Trophoblast cell (in vitro differentiated cells and primary cell): Measurements from ENCODE around the gene COBL.

Experiments used
- DNase-seq, 2 donors: peaks; one replicate each; pipeline ENCODE4 v3.0.0-alpha.2; 2016
- H2AFZ ChIP-seq: 2 replicates; pipeline ENCODE4 v1.6.1; 2013; ENCODE audit warnings: low read length, moderate library complexity, mild to moderate bottlenecking; ENCODE audit not compliant: insufficient read depth, poor library complexity
- H2AK5ac ChIP-seq: 2 replicates; pipeline ENCODE4 v1.6.1; 2013; ENCODE audit warnings: mild to moderate bottlenecking, low read length
- H2BK120ac ChIP-seq: 2 replicates; pipeline ENCODE4 v1.6.1; 2013; ENCODE audit warnings: low read length, mild to moderate bottlenecking, moderate library complexity; ENCODE audit not compliant: insufficient read depth, poor library complexity
- H2BK12ac ChIP-seq: 2 replicates; pipeline ENCODE4 v1.6.1; 2013; ENCODE audit warnings: mild to moderate bottlenecking, low read length, moderate library complexity
- H2BK5ac ChIP-seq: 2 replicates; pipeline ENCODE4 v1.6.1; 2013; ENCODE audit warnings: low read length, low read depth, moderate library complexity, mild to moderate bottlenecking; ENCODE audit not compliant: poor library complexity
- H3K14ac ChIP-seq: 2 replicates; pipeline ENCODE4 v1.6.1; 2013; ENCODE audit warnings: mild to moderate bottlenecking, low read length
- H3K18ac ChIP-seq: 2 replicates; pipeline ENCODE4 v1.6.1; 2013; ENCODE audit warnings: mild to moderate bottlenecking, low read length
- H3K23ac ChIP-seq: 2 replicates; pipeline ENCODE4 v1.6.1; 2013; ENCODE audit warnings: low read length
- H3K27ac ChIP-seq: 2 replicates; pipeline ENCODE4 v1.5.1; 2013; ENCODE audit warnings: low read depth, mild to moderate bottlenecking, inconsistent platforms, low read length, moderate library complexity
- H3K27me3 ChIP-seq: 2 replicates; pipeline ENCODE4 v1.6.1; 2013; ENCODE audit warnings: inconsistent platforms, mild to moderate bottlenecking, low read length, moderate library complexity; ENCODE audit not compliant: insufficient read depth
- H3K36me3 ChIP-seq, 2 experiments: 1 replicate in 1 of 2; 2 replicates in 1 of 2; pipeline ENCODE4 v1.6.1; 2013; ENCODE audit warnings: low read length in 2 of 2, mild to moderate bottlenecking in 2 of 2, moderate library complexity in 1 of 2; ENCODE audit not compliant: insufficient read depth in 2 of 2, control insufficient read depth in 1 of 2
- H3K4ac ChIP-seq: 2 replicates; pipeline ENCODE4 v1.6.1; 2013; ENCODE audit warnings: low read depth, mild to moderate bottlenecking, low read length, moderate library complexity
- H3K4me1 ChIP-seq, 2 experiments: 1 replicate in 1 of 2; 2 replicates in 1 of 2; pipeline ENCODE4 v1.6.1; 2013; ENCODE audit warnings: low read length in 2 of 2, mild to moderate bottlenecking in 2 of 2, moderate library complexity in 1 of 2; ENCODE audit not compliant: insufficient read depth in 2 of 2, control insufficient read depth in 1 of 2
- H3K4me2 ChIP-seq: 2 replicates; pipeline ENCODE4 v1.6.1; 2013; ENCODE audit warnings: inconsistent platforms, mild to moderate bottlenecking, low read length, moderate library complexity
- H3K4me3 ChIP-seq: 2 replicates; pipeline ENCODE4 v1.5.1; 2013; ENCODE audit warnings: mild to moderate bottlenecking, low read depth, low read length, inconsistent platforms
- H3K79me1 ChIP-seq: one replicate; pipeline ENCODE4 v1.6.1; 2013; ENCODE audit warnings: low read length
- H3K79me2 ChIP-seq: 2 replicates; pipeline ENCODE4 v1.6.1; 2013; ENCODE audit warnings: low read length, mild to moderate bottlenecking; ENCODE audit not compliant: control insufficient read depth, insufficient read depth, poor library complexity
- H3K9ac ChIP-seq: 2 replicates; pipeline ENCODE4 v1.6.1; 2013; ENCODE audit warnings: mild to moderate bottlenecking, low read length
- H3K9me3 ChIP-seq: 2 replicates; pipeline ENCODE4 v1.6.1; 2013; ENCODE audit warnings: low read depth, mild to moderate bottlenecking, control low read depth, inconsistent platforms, low read length; ENCODE audit not compliant: insufficient read depth
- H4K12ac ChIP-seq: 2 replicates; pipeline ENCODE4 v1.6.1; 2013; ENCODE audit warnings: low read depth, mild to moderate bottlenecking, low read length, moderate library complexity
- H4K8ac ChIP-seq: 2 replicates; pipeline ENCODE4 v1.6.1; 2013; ENCODE audit warnings: low read depth, mild to moderate bottlenecking, low read length, moderate library complexity
- H4K91ac ChIP-seq: one replicate; pipeline ENCODE4 v1.6.1; 2013; ENCODE audit warnings: low read depth, mild to moderate bottlenecking, low read length, moderate library complexity
- WGBS: extraction: QIAGEN DNeasy Blood & Tissue Kit; methylation state at CpG from one replicate; pipeline ENCODE4 v1.1.7; 2013; ENCODE audit warnings: missing lambda C conversion rate; ENCODE audit not compliant: insufficient read length, insufficient coverage; ENCODE audit errors: extremely low coverage; 5-methylcytosine and 5-hydroxymethylcytosine counted together

COBL gene

DNA sequence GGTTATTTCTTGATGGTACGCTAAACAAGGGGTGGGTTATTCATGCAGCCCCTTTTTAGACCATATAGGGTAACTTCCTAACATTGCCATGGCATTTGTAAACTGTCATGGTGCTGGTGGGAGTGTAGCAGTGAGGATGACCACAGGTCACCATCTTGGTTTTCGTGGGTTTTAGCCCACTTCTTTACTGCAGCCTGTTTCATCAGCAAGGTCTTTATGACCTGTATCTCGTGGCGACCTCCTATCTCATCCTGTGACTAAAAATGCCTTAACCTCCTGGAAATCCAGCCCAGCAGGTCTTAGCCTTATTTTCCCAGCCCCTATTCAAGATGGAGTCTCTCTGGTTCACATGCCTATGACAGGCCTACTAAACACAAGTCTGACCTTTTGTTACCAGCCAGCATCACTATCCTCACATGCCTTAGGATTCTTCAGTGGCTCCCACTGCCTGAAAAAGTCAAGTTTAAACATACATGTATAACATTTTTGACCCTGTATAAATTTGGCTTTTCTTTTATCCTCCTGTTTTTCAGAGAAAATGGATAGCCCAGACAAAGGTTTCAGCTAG is 13.2 kb upstream of the COBL start:
- Histone ChIP-seq H2AK5ac (no peak overlapping the region), H3K18ac (no peak overlapping the region), H3K9ac (no peak overlapping the region), H3K36me3 (no peaks in the 10 kb centered on the region), H4K91ac (no peak overlapping the region), H4K12ac (no peak overlapping the region), H3K79me1 (peaks cover 10% of the 10 kb centered on the region), H3K4me2 (no peak overlapping the region), H2BK120ac (no peak overlapping the region), H3K4ac (no peak overlapping the region), H3K4me1 (peaks cover 8 to 11% of the 10 kb centered on the region in 2 experiments), H4K8ac (no peak overlapping the region), H3K79me2 (peaks cover 2% of the 10 kb centered on the region), H2BK5ac (no peak overlapping the region), H3K27me3 (no peaks in the 10 kb centered on the region), H3K23ac (no peak overlapping the region), H2AFZ (no peak overlapping the region), H2BK12ac (no peak overlapping the region), H3K14ac (no peak overlapping the region), H3K27ac (no peak overlapping the region), H3K4me3 (no peak overlapping the region), H3K9me3 (no peaks in the 10 kb centered on the region)
- no CpG with 5 or more reads among the region's 4 CpGs for WGBS
- DNase-seq: no peak

DNA sequence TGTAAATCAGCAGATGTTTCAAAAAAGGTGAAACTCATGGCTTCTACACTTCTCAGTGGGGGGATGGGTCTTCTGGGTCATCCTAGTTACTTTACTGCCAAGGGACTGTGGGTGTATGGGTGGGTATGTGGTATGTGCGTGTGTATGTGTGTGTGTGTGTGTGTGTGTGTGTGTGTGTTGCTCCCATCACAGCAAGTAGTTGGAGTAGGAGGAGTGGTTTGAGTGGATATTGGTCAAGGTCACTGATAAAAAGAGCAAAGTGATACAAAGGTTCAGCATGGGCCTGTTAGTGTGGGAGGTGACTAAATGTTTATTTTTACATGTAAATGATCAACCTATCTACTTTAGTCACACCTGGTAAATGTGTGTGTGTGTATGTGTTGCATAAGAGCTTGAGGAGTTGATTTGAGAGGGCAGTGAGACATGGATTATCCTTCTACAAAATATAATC is 11.8 kb upstream of the COBL start:
- peaks cover 8 to 11% of the 10 kb centered on the region in 2 experiments for H3K4me1 ChIP-seq
- H2BK5ac ChIP-seq: no peak overlapping the region
- no peaks in the 10 kb centered on the region for H3K36me3 ChIP-seq
- peaks cover 2% of the 10 kb centered on the region for H3K79me2 ChIP-seq
- H3K14ac ChIP-seq: no peak overlapping the region
- no peak overlapping the region for H3K4ac ChIP-seq
- no peak overlapping the region for H4K91ac ChIP-seq
- H3K9ac ChIP-seq: no peak overlapping the region
- no peak overlapping the region for H4K8ac ChIP-seq
- no peak overlapping the region for H2BK120ac ChIP-seq
- H3K9me3 ChIP-seq: no peaks in the 10 kb centered on the region
- no peak overlapping the region for H2BK12ac ChIP-seq
- H4K12ac ChIP-seq: no peak overlapping the region
- no peak overlapping the region for H3K4me2 ChIP-seq
- no peaks in the 10 kb centered on the region for H3K27me3 ChIP-seq
- WGBS: no CpG with 5 or more reads among the region's 1 CpG
- no peak overlapping the region for H3K18ac ChIP-seq
- H3K23ac ChIP-seq: no peak overlapping the region
- no peak overlapping the region for H3K27ac ChIP-seq
- H2AK5ac ChIP-seq: no peak overlapping the region
- no peak overlapping the region for H3K4me3 ChIP-seq
- no peak overlapping the region for H2AFZ ChIP-seq
- H3K79me1 ChIP-seq: peaks cover 10% of the 10 kb centered on the region
- DNase-seq: no peak

DNA sequence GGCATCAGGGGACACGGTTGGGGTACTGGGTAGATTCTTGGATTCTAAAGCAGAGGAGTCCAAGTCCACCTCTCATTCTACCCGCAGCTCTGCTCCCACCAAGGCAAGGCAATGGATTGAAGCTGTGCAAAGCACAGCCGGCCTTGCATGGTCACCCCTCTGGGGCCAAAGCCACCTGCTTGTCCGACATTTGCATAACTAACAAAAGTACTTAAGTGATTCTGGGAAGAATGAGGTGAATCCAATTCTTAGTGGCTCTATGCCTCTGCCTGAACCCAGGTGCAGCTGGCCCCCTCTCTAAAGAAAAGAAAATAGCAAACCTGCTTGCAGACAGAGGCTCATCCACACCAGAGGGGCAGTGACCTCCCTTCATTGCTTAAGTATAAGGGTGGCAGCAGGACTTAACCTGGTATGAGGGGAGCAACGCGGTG is 10.7 kb upstream of the COBL start:
- no peak overlapping the region for H2BK5ac ChIP-seq
- no CpG with 5 or more reads among the region's 6 CpGs for WGBS
- no peak overlapping the region for H3K27ac ChIP-seq
- no peak overlapping the region for H3K9ac ChIP-seq
- no peak overlapping the region for H2AFZ ChIP-seq
- H3K27me3 ChIP-seq: no peaks in the 10 kb centered on the region
- no peaks in the 10 kb centered on the region for H3K9me3 ChIP-seq
- H3K4me2 ChIP-seq: no peak overlapping the region
- H3K36me3 ChIP-seq: no peaks in the 10 kb centered on the region
- H4K91ac ChIP-seq: peak overlapping the region; percentile 13
- H3K4me1 ChIP-seq: peaks cover 8 to 11% of the 10 kb centered on the region in 2 experiments
- peaks cover 10% of the 10 kb centered on the region for H3K79me1 ChIP-seq
- no peak overlapping the region for H4K12ac ChIP-seq
- H3K79me2 ChIP-seq: peaks cover 2% of the 10 kb centered on the region
- H2BK12ac ChIP-seq: peak overlapping the region; percentile 93
- no peak overlapping the region for H4K8ac ChIP-seq
- peak overlapping the region; percentile 46 for H3K18ac ChIP-seq
- H2BK120ac ChIP-seq: peak overlapping the region; percentile 56
- no peak overlapping the region for H3K4ac ChIP-seq
- peak overlapping the region; percentile 54 for H3K14ac ChIP-seq
- no peak overlapping the region for H3K23ac ChIP-seq
- H3K4me3 ChIP-seq: no peak overlapping the region
- no peak for DNase-seq
- no peak overlapping the region for H2AK5ac ChIP-seq

DNA sequence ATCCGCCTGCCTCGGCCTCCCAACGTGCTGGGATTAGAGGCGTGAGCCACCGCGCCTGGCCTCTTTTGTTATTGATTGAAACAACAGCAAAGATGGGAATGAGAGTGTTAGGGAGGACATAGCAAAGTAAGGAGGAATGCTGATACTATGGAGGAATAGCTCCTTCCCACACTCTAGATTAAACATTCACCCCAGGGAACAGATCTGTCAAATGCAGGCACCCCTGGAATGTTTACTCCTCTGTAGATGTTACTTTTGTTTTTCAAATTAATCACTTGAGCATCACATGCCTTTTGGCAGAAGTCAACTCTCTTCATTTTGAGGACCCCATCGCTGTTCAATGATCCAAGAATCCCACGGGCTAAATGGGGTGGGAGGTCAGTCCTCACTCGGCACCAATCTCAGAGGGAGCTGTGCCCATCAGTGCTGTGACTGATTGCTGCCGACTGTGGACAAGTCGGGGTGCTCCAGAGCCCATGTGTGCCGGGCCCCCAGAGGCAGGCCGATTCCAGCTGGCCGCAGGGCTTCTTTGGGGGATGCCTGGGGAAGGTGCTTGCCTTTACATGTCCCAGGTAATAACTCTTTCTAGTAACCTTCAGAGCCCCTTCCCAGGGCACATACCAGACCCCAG is 10.2 kb upstream of the COBL start:
- Histone ChIP-seq H3K79me2 (peaks cover 2% of the 10 kb centered on the region), H3K79me1 (peaks cover 10% of the 10 kb centered on the region), H3K36me3 (no peaks in the 10 kb centered on the region), H3K27me3 (no peaks in the 10 kb centered on the region), H4K12ac (no peak overlapping the region), H3K4ac (no peak overlapping the region), H4K91ac (no peak overlapping the region), H4K8ac (no peak overlapping the region), H3K4me3 (no peak overlapping the region), H2AFZ (no peak overlapping the region), H2AK5ac (no peak overlapping the region), H2BK12ac (no peak overlapping the region), H3K9me3 (no peaks in the 10 kb centered on the region), H3K18ac (no peak overlapping the region), H3K14ac (peak overlapping the region; percentile 17), H3K27ac (no peak overlapping the region), H2BK120ac (no peak overlapping the region), H3K4me1 (peaks cover 8 to 11% of the 10 kb centered on the region in 2 experiments), H3K4me2 (no peak overlapping the region), H3K9ac (no peak overlapping the region), H3K23ac (no peak overlapping the region), H2BK5ac (no peak overlapping the region)
- WGBS: no CpG with 5 or more reads among the region's 14 CpGs
- DNase-seq: no peak
